HepG2 (cell line): ENCODE measurements around the gene HAO2. TPM values are rescaled to one million over a fixed set of nuclear protein-coding genes. Genes with fewer than 3 reads are reported as not detected.

ENCODE experiments used
- ATAC-seq: fragments of 200-7000 bp; cut with Tn5 transposase; 3 replicates; pipeline ENCODE4 v1.9.1; 2020; ENCODE audit warnings: mild to moderate bottlenecking, moderate library complexity
- BruUV-seq: library from RNA; stranded (reverse); fragments of 400-500 nt; replicated peaks from 2 replicates; lab custom pipeline; 2021; lab: Mats Ljungman, UMichigan
- CTCF ChIA-PET: fragments of 300-600 bp; formaldehyde crosslinking; extraction: SDS; loops from one replicate; lab custom pipeline; 2021; ENCODE audit warnings: low total read pairs, inconsistent platforms, low intra/inter-chr PET ratio; lab: Yijun Ruan, JAX
- POLR2A ChIA-PET: fragments of 350-600 bp; sonication (Branson Sonifier 250); formaldehyde crosslinking; loops from one replicate; lab custom pipeline; 2020; ENCODE audit warnings: antibody characterized with exemption, inconsistent platforms; lab: Yijun Ruan, JAX
- DNase-seq: peaks from one replicate; pipeline ENCODE4 v3.0.0-alpha.2; 2015; ENCODE audit warnings: low spot score
- FAIRE-seq: peaks from 3 replicates; lab custom pipeline; 2011; peaks lifted over from hg19 to GRCh38; lab: Jason Lieb, UNC
- H2AFZ ChIP-seq: one replicate; pipeline ENCODE4 v1.6.1; 2011; ENCODE audit warnings: low read length, inconsistent platforms
- H3K27ac ChIP-seq: fragments of 300-600 bp; 3 replicates; pipeline ENCODE4 v1.8.0; 2011; ENCODE audit warnings: mixed run types, mild to moderate bottlenecking, mixed read lengths, low read length, inconsistent platforms; ENCODE audit not compliant: insufficient read depth; ENCODE audit errors: extremely low read length
- H3K27me3 ChIP-seq, 2 experiments: fragments of 200-600 bp in 1 of 2; 2 replicates in 1 of 2; 3 replicates in 1 of 2; pipeline versions ENCODE4 v1.6.0 to v1.8.0; 2011; ENCODE audit warnings: low read length in 2 of 2, mild to moderate bottlenecking in 2 of 2, moderate library complexity in 2 of 2, inconsistent platforms in 1 of 2; ENCODE audit not compliant: insufficient read depth in 2 of 2, control insufficient read depth in 1 of 2
- H3K36me3 ChIP-seq, 2 experiments: fragments of 200-600 bp in 1 of 2; replicated peaks in 1 of 2; 2 replicates in 1 of 2; 3 replicates in 1 of 2; pipeline versions ENCODE4 v1.5.1 to v1.8.0; 2011; ENCODE audit warnings: low read length in 2 of 2, inconsistent platforms in 1 of 2; ENCODE audit not compliant: insufficient read depth in 2 of 2, control insufficient read depth in 1 of 2
- H3K4me1 ChIP-seq: 2 replicates; pipeline ENCODE4 v1.5.1; 2012; ENCODE audit warnings: low read length, inconsistent platforms; ENCODE audit not compliant: insufficient read depth
- H3K4me2 ChIP-seq: 2 replicates; pipeline ENCODE4 v1.6.0; 2011; ENCODE audit warnings: low read depth, low read length, inconsistent platforms
- H3K4me3 ChIP-seq, 3 experiments: fragments of 200-600 bp in 1 of 3; sonication (generic), shearing (Covaris generic) in 1 of 3; replicated peaks in 1 of 3; 2 replicates each; pipeline ENCODE4 v1.5.1; 2011 to 2016; ENCODE audit warnings: low read length in 3 of 3, inconsistent platforms in 2 of 3, low read depth in 2 of 3, mild to moderate bottlenecking in 2 of 3, control low read depth in 1 of 3, mixed read lengths in 1 of 3; ENCODE audit not compliant: insufficient read depth in 1 of 3
- H3K79me2 ChIP-seq: one replicate; pipeline ENCODE4 v1.6.1; 2011; ENCODE audit warnings: low read length, inconsistent platforms; ENCODE audit not compliant: insufficient read depth
- H3K9ac ChIP-seq: 2 replicates; pipeline ENCODE4 v1.6.0; 2011; ENCODE audit warnings: mild to moderate bottlenecking, low read depth, low read length, inconsistent platforms; ENCODE audit not compliant: insufficient read depth
- H3K9me3 ChIP-seq: 2 replicates; pipeline ENCODE4 v1.5.1; 2012; ENCODE audit warnings: mild to moderate bottlenecking, low read length
- H4K20me1 ChIP-seq: 2 replicates; pipeline ENCODE4 v1.6.0; 2011; ENCODE audit warnings: inconsistent platforms, mild to moderate bottlenecking, low read length, moderate library complexity; ENCODE audit not compliant: insufficient read depth
- ATF7-NPFF ChIP-seq: sonication (generic); formaldehyde crosslinking; IDR thresholded peaks from 2 replicates; pipeline ENCODE4 v1.8.1; 2023; ENCODE audit warnings: mild to moderate bottlenecking, low read depth, missing genetic modification reagents, moderate library complexity
- CCDC6 ChIP-seq: sonication (generic); formaldehyde crosslinking; IDR thresholded peaks from 2 replicates; pipeline ENCODE4 v1.8.1; 2022; ENCODE audit warnings: mild to moderate bottlenecking, missing genetic modification reagents, moderate library complexity
- HES4 ChIP-seq: sonication (generic); formaldehyde crosslinking; IDR thresholded peaks from 2 replicates; pipeline ENCODE4 v1.9.0; 2021; ENCODE audit warnings: mild to moderate bottlenecking, missing genetic modification reagents, borderline replicate concordance
- IRF2 ChIP-seq: IDR thresholded peaks from 2 replicates; pipeline ENCODE4 v1.6.1; 2018; ENCODE audit warnings: missing genetic modification reagents, missing compliant biosample characterization
- KLF16 ChIP-seq, 2 experiments: sonication (generic) in 1 of 2; formaldehyde crosslinking in 1 of 2; IDR thresholded peaks; 2 replicates each; pipeline versions ENCODE4 v1.6.1 to v1.8.0; 2016 to 2023; ENCODE audit warnings: missing genetic modification reagents in 2 of 2, missing compliant biosample characterization in 1 of 2
- MAFF ChIP-seq: IDR thresholded peaks from 2 replicates; pipeline ENCODE4 v1.6.1; 2011; ENCODE audit warnings: low read depth, low read length, improper control_type of control experiment
- MZF1 ChIP-seq: sonication (generic); formaldehyde crosslinking; IDR thresholded peaks from 2 replicates; pipeline ENCODE4 v1.8.1; 2023; ENCODE audit warnings: mild to moderate bottlenecking, missing genetic modification reagents, borderline replicate concordance
- NFE2 ChIP-seq: sonication (generic); formaldehyde crosslinking; IDR thresholded peaks from 2 replicates; pipeline ENCODE4 v1.4.0; 2020; ENCODE audit warnings: missing genetic modification reagents
- PHF20 ChIP-seq: sonication (generic); formaldehyde crosslinking; IDR thresholded peaks from 2 replicates; pipeline ENCODE4 v1.5.0; 2020; ENCODE audit warnings: mild to moderate bottlenecking, missing genetic modification reagents
- RFX3 ChIP-seq: IDR thresholded peaks from 2 replicates; pipeline ENCODE4 v1.6.1; 2016; ENCODE audit warnings: missing biosample characterization, missing genetic modification reagents
- SOX5 ChIP-seq: IDR thresholded peaks from 2 replicates; pipeline ENCODE4 v1.6.1; 2016; ENCODE audit warnings: borderline replicate concordance
- SP1 ChIP-seq, 2 experiments: fragments of 450-650 bp in 1 of 2; sonication (generic) in 1 of 2; formaldehyde crosslinking in 1 of 2; IDR thresholded peaks; 2 replicates each; pipeline versions ENCODE4 v1.4.0 to v1.6.1; 2016 to 2020; ENCODE audit warnings: missing genetic modification reagents in 1 of 2
- SSRP1 ChIP-seq: IDR thresholded peaks from 2 replicates; pipeline ENCODE4 v1.6.1; 2016; ENCODE audit warnings: control low read depth
- YEATS2 ChIP-seq: sonication (generic); formaldehyde crosslinking; IDR thresholded peaks from 2 replicates; pipeline ENCODE4 v1.4.0; 2020; ENCODE audit warnings: missing genetic modification reagents, borderline replicate concordance
- ZBTB7B ChIP-seq: sonication (generic); formaldehyde crosslinking; IDR thresholded peaks from 2 replicates; pipeline ENCODE4 v1.4.0; 2020; ENCODE audit warnings: missing genetic modification reagents
- ZNF256 ChIP-seq: sonication (generic); formaldehyde crosslinking; conservative IDR thresholded peaks from 2 replicates; pipeline ENCODE4 v1.4.0; 2020; ENCODE audit warnings: missing genetic modification reagents
- ZNF451 ChIP-seq: sonication (generic); formaldehyde crosslinking; IDR thresholded peaks from 2 replicates; pipeline ENCODE4 v1.5.0; 2020; ENCODE audit warnings: mild to moderate bottlenecking, missing genetic modification reagents
- ZNF468 ChIP-seq: sonication (generic); formaldehyde crosslinking; IDR thresholded peaks from 2 replicates; pipeline ENCODE4 v1.8.0; 2022; ENCODE audit warnings: mild to moderate bottlenecking, moderate library complexity, missing genetic modification reagents
- ZNF770 ChIP-seq: sonication (generic); formaldehyde crosslinking; IDR thresholded peaks from 2 replicates; pipeline ENCODE4 v1.5.0; 2020; ENCODE audit warnings: mild to moderate bottlenecking, missing genetic modification reagents
- ZNF790 ChIP-seq: sonication (generic); formaldehyde crosslinking; IDR thresholded peaks from 2 replicates; pipeline ENCODE4 v1.8.0; 2022; ENCODE audit warnings: missing genetic modification reagents, mild to moderate bottlenecking, borderline replicate concordance
- WGBS: methylation state at CpG from one replicate; pipeline ENCODE4 v1.1.6; 2017; ENCODE audit warnings: low lambda C conversion rate; 5-methylcytosine and 5-hydroxymethylcytosine counted together
- in situ Hi-C: cut with HindIII; loops from 2 replicates; pipeline ENCODE4 v1.10.0; 2017; ENCODE audit warnings: low pct_unique_long_range_greater_than_20kb; ENCODE audit not compliant: extremely low pct_ligation_motif_present
- intact Hi-C: fragments of 100-400 bp; cut with micrococcal nuclease; formaldehyde crosslinking; loops from one replicate; pipeline ENCODE4 v1.10.0; 2022; ENCODE audit not compliant: unreplicated experiment
- polyA plus RNA-seq, 8 experiments: library from polyadenylated mRNA; depleted of rRNA in 3 of 8; stranded (reverse) in 7 of 8; unstranded in 1 of 8; fragments of >200 nt; fragmentation: Illumina TruSeq in 4 of 8; extraction: Trizol in 4 of 8; gene quantifications; 2 replicates each; pipeline versions ENCODE4 v1.2.1 to v1.2.3, GENCODE V29; 2011 to 2016; ENCODE audit warnings: low read depth in 4 of 8, missing spikeins in 1 of 8, mixed read lengths in 1 of 8; ENCODE audit not compliant: insufficient read depth in 1 of 8
- total RNA-seq, 5 experiments: library from RNA; depleted of rRNA; stranded (reverse); fragments of >200 nt; fragmentation: Illumina TruSeq; extraction: Trizol; gene quantifications; 2 replicates each; pipeline ENCODE4 v1.2.3, GENCODE V29; 2016; ENCODE audit warnings: low read depth in 1 of 5

The HAO2 gene
- total and polyA plus RNA-seq, 2 of the 13 experiments (the other 11 are each of a cell fraction or from before 2014, with no cell fraction given) = 0.05 to 0.09 TPM

- Histone ChIP-seq H3K27ac (no peak overlapping the region), H3K9ac (no peak overlapping the region), H4K20me1 (no peaks in the 10 kb centered on the region), H3K27me3 (peaks cover 0 to 5% of the 10 kb centered on the region in 2 experiments; a peak in 1 of 5 replicates), H3K36me3 (no peaks in the 10 kb centered on the region), H3K79me2 (no peaks in the 10 kb centered on the region), H2AFZ (no peak overlapping the region), H3K4me2 (no peak overlapping the region), H3K4me3 (no peak overlapping the region), H3K4me1 (no peaks in the 10 kb centered on the region)
- in situ Hi-C loops = no loop called here
- BruUV-seq = no TSS peak
- WGBS = 16% methylated on average over 3 of the region's 3 CpGs
- CTCF ChIA-PET = no interaction called here
- no peak for FAIRE-seq
- POLR2A ChIA-PET = no interaction called here
- ATAC-seq = no peak
- no peak for TF ChIP-seq SOX5 (CRISPR knock-in tag)
- no peak for TF ChIP-seq SSRP1 (CRISPR knock-in tag)
- TF ChIP-seq MAFF = 0 out of 2 replicates have a peak, but pooled peaks have one; percentile 5
- no peak for TF ChIP-seq ATF7-NPFF (CRISPR knock-in tag)
- TF ChIP-seq KLF16 (CRISPR knock-in tag; IDR thresholded peaks at IDR 0.05) = no peak
- TF ChIP-seq ZNF770 = no peak
- TF ChIP-seq, all 625 proteins: peak for 1
- no peaks in the 10 kb centered on the region for H3K9me3 ChIP-seq
- intact Hi-C loops = no loop called here
- DNase-seq = no peak
These were observed 42.4 kb downstream of the HAO2 start for GRCh38 chr1:119410961-119411360.

DNA sequence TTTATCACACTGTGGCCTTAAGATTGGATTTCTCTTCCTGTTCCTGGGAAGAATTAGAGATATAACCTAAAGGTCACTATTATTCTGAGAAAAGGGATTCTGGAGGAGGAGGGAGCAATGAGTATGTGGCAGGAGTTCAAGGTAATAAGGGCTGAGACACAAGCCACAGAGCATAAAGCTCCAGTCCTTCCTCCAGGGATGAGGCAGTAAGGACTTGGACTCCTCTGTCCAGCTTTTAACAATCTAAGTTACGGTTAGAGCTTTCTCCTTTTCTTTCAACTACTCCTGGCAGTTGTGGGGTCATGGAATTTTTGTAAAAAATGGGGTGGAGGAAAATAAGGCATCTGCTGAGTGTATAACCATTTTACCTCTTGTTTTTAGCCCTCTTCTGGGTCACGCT is 46.4 kb downstream of the HAO2 start, which contains the start of gene HSD3B2:
TSS of gene HSD3B2 (plus strand) at position 201 of the 400 bp plus-strand sequence. CDS start 270 bp downstream, outside the sequence.
- H3K4me1 ChIP-seq = no peaks in the 10 kb centered on the region
- no peak within 1 kb of the TSS for H2AFZ ChIP-seq
- no TSS peak for BruUV-seq
- FAIRE-seq = no peak
- CTCF ChIA-PET = no interaction called here
- no peak for DNase-seq
- intact Hi-C loops = no loop called here
- in situ Hi-C loops = no loop called here
- H3K9ac ChIP-seq = no peak within 1 kb of the TSS
- WGBS = 67% methylated on average over 2 of the region's 2 CpGs
- POLR2A ChIA-PET = no interaction called here
- H3K27ac ChIP-seq = no peak within 1 kb of the TSS
- no peaks in the 10 kb centered on the region for H3K79me2 ChIP-seq
- peaks cover 0 to 5% of the 10 kb centered on the region in 2 experiments; a peak in 1 of 5 replicates for H3K27me3 ChIP-seq
- H3K9me3 ChIP-seq = no peaks in the 10 kb centered on the region
- no peaks in the 10 kb centered on the region for H4K20me1 ChIP-seq
- ATAC-seq = no peak
- H3K4me2 ChIP-seq = no peak within 1 kb of the TSS
- H3K36me3 ChIP-seq = no peaks in the 10 kb centered on the region
- H3K4me3 ChIP-seq = no peak within 1 kb of the TSS
- TF ChIP-seq ZBTB7B (no peak), IRF2 (CRISPR knock-in tag) (no peak), ZNF256 (no peak), NFE2 (CRISPR knock-in tag) (no peak), HES4 (CRISPR knock-in tag) (no peak), ZNF468 (no peak), SP1 (IDR thresholded peaks at IDR 0.05) (no peak), SP1 (CRISPR knock-in tag; IDR thresholded peaks at IDR 0.05) (no peak), ZNF790 (CRISPR knock-in tag) (no peak), RFX3 (CRISPR knock-in tag) (no peak), CCDC6 (no peak), ZNF451 (no peak), MZF1 (CRISPR knock-in tag) (no peak), YEATS2 (CRISPR knock-in tag) (no peak), PHF20 (CRISPR knock-in tag) (no peak)
